Neural progenitor cell (in vitro differentiated cells): Measurements from ENCODE around the gene CHRNA4.

Source experiments
- CTCF ChIP-seq: fragments of 200-600 bp; sonication (generic); IDR thresholded peaks from 2 replicates; pipeline ENCODE4 v1.5.1; 2017; ENCODE audit warnings: antibody characterized with exemption, mild to moderate bottlenecking
- EZH2 ChIP-seq: fragments of 200-600 bp; sonication (generic); IDR thresholded peaks from 2 replicates; pipeline ENCODE4 v1.6.1; 2017; ENCODE audit warnings: antibody characterized with exemption, mild to moderate bottlenecking, moderate library complexity

GRCh38 chr20:63337786-63338420 lies 23.2 kb downstream of the CHRNA4 start:
- TF ChIP-seq EZH2 (no peak), CTCF (no peak)
